Fibroblast of skin of left biceps (primary cell): ENCODE measurements around the gene SCAANT1.

Experiments used
- DNase-seq, 2 experiments: peaks; one replicate each; pipeline ENCODE4 v3.0.0-alpha.2; 2013; ENCODE audit warnings: low read depth in 2 of 2

Gene SCAANT1

DNA sequence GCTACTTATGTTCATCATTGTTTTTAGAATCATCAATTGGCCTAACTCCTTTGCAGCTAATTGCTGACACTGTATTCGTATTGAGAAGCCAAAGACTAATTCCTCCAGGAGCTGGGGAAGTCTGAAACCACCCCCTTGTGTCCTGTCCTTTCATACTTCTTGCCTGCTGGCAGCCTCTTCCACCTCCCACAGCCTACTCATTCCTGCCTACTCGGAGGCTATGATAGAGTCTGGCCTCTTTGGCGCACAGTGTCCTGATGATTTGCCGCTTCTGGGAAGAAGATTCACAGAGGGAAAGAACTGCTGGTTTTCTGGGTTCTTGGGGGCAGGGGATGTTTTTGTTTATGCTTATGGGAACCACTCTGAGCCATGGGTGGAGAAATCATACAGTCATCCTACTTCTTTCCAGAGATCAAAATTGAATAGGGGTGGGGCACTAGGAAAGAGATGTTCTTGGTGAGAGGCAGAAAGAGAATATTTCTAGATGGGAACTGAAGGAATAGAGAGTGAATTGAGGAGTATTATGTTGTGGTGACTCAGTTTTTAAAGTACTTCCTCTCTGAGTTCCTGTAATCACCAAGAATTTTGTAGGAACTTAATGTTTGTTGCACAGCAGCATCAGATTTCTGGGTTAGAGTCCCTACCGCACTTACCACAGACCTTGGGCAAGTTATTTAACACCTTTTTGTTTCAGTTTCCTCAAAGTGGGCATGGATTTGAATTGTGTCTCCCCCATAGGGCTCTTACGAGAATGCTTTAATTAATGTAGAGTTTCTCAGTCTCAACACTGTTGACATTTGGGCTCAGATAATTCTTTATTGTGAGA, 22.1 kb upstream of the SCAANT1 start:
- no peak for DNase-seq

DNA sequence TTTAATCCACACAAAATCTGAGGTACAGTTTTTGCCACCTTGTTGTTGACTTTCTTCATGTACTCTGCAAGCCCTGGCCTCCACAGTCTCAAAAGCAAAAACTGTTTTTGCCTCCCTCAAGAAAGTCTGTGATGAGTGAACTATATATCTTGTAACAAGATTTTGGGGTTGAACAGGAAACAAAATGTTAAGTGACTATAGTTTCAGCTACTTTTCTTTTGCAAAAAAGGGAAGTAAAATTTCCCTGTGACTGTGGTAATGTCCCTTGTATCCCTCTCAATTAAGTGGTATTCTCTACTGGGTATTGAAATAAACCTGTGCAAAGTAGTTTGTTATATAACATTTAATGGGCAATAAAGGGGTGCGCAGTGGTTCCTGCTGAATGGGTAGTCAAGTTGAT, 21.3 kb upstream of the SCAANT1 start:
- no peak for DNase-seq

DNA sequence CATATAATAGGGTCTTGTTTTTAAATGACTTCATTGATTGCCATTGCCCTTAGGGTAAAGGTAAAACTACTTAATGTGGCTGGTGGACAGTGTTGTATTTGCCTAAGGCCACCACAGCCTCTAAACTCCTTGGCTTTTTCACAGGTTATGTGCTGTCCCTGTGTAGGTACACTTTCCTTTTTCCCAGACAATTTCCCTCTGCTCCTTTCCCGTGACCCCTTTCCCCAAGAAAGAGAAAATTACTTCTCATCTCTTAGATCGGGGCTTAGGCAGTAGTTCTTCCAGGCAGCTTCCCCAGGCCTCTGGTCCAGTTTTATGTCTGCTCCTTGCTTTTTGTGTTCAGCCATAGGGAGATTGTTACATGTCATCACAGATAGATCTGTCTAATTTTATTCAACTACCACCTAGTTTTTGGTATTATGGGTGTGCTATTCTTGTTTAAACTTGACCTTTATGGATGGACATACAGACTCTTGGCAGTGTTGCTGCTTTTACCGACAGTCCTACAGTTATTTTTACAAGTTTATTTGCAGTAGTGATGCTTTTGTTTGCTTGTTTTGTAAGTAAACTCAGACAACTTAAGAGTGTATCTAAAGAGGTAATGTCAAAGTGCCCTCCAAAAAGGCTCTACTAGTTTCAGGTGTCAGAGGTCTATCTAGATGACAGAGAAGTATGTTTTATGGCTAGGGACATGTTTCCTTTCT, 20.5 kb upstream of the SCAANT1 start:
- DNase-seq, result no peak

DNA sequence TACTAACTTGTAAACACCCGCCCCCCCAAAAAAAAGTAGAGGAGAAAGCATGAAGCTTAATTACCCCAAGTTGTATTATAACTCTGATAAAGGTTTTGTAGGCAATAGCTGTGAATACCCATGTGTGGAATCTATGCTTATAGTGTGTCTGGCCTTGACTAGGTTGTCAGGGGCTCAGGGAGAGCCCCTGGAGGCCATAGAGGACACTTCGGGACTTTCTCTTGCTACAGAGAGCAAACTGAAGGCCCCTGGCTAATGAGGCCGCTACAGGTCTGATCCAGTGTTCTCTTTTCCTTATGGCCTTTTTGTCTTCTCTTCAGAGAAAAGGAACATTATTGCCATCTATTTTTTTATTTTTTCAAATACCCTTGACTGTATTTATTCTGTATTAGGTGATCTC, 19.1 kb upstream of the SCAANT1 start:
- DNase-seq, result no peak

DNA sequence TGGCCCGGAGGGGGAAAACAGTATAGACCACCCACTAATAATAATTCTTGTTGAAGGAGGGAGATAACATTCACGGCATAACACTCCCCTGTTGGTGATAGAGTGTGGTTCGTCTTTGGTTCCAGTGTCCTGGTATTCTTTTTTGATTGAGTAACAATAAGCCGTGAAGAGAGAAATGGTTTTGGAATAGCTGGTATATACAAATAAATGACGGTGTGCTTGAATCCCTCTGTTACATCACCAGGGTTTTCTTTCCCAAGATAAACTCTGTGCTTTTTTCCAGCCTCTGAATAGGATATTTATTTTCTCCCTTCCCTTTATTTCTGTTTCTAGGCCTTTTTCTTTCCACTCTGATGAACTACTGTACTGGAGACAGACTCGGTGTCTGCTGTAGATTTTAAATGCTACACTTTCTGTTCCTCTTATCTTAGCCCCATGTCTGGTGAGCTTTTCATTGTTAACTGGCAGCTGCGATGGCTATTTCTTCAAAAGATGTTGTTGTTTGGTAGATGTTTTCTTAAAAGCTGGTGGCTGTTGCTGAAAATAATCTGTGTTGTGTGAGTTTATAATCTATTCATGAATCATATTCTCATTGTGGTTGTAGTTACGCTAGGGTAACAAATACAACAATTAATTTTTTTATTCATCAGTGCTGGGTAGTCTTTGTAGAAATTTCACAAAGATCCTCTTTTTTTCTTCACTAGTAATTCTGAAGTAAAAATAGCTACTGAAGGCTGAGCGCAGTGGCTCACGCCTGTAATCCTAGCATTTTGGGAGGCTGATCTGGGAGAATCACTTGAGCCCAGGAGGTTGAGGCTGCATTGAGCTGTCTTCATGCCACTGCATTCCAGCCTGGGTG, 15.5 kb upstream of the SCAANT1 start:
- no peak for DNase-seq

DNA sequence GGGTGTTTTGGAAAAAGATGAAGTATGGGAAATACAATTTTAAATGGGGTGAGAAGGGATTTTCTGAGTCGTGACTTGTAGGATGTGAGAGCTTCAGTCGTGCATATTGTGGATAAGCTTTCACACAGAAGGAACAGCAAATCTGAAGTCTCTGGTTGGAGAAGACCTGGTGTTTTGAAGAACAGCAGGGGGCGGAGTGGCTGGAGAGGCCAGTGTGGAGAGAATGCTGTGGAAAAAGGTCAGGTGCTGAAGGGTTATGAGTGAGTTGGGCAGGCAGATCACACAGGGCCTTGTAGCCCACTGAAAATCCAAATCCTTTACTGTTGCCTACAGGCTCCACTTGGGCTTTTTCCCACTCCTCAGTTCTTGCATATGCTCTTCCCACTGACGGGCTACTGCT, 14.1 kb upstream of the SCAANT1 start:
- DNase-seq, result no peak

DNA sequence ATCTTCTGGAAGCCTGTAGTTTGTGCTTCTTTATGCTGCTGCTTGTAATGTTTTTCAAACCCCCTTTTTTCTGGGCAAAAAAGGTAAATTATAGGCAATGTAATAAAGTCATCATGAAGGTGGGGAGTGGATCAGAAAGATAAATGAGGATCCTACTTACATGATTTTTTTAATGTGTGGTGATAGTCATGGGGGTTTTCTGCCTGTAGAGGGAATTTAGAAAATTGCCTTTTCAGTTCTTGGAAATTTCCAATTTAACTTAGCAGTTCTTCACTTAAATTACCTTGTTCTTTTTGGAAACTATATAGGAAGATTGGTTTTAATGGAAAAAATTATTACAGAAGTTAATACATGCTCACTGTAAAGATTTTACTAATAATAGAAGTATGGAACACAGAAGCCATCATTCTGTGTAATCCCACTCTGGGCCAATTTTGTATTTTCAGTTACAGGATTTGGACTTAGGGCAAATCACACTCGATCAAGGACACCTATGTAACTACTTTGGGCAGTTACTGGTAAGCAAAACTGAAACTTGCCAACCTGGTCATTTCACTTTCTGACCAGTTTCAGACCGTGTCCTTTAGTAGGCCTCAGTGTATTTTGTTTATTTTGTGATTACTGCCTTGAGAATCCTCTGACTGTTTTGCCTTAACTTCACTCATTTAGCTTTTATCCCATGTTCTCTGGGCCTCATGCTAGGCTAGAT, 10.5 kb upstream of the SCAANT1 start:
- DNase-seq, result no peak

DNA sequence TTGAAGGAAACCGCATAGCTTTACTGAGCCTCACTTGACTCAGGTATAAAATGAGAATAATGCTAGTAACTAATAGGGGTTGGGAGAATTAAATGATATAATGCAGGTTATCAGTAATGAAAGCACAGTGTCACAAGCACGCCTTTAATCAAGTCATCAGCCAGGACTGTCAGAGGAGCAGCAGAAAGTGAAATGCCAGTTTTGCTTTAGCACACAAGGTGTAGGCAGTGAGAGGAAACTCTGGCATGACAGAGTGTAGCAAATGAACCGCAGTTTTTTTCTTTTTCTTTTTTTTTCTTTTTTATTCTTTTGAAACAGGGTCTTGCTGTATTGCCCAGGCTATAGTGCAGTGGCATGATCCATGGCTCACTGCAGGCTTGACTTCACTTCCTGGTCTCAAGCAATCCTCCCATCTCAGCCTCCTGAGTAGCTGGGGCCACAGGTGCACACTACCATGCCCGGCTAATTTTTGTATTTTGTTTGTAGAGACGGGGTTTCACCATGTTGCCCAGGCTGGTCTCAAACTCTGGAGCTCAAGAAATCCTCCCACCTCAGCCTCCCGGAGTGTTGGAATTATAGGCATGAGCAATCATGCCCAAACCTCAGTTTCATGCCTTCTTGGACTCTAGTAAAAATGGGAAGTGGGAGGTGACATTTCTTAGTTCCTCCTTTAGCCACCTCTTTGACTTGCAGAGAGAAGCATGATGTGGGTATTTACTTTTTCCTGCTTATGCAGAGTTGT, 9.7 kb upstream of the SCAANT1 start:
- no peak for DNase-seq

DNA sequence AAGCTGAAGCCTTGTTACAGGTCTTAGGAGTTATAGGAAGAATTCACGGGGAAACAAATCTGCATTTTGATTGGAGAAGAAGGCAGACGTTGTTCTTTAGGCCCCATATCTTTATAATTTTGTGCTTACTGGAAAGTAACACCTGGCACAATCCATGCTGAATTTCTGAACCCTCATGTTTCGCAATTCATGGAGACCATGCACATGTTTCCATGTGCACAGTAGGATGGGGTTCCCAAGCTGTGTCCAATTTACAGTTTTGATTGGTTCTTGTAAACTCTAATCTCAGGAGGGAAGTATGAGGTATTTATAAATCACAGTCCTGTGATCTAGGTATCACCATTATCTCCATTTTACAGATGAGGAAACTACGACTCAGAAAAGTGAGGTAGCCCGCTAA, 7.8 kb upstream of the SCAANT1 start:
- DNase-seq, result no peak

DNA sequence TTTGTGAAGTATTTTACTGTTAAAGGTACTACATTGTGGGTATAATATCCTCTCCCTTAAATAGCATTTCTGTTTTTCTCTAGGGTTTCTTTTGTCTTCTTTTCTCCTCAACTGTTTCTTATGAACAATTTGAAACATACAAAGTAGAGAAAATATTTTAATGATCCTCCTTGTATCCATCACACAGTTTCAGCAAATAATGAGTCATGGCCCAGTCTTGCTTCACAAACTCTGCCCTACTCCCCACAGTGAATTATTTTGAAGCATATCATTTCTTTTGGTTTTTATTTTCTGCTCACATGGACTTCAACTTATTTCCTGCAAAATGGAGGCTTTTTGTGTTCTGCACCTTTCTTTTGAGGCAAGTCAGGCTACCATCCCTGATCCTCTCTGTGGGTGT, 6.1 kb upstream of the SCAANT1 start:
- DNase-seq, result no peak

DNA sequence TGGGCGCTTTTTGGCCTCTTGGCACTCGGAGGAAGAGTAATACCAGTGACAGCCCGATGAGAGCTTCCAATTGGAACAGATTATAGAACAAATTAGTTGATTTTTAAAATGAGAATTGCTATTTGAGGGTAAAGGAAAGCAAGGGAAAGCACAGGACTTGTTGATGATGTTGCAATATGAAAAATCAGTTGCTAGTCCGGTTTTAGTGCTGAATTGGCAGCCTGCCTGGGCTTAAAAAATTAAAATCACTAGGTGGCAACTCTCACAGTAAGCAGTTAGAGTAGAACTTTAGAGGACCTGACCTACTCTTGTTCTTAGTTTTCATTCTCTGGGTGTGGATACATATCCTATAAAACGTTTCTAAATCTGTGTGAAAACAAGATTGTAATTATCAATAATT, 2.1 kb upstream of the SCAANT1 start:
- DNase-seq, result no peak

DNA sequence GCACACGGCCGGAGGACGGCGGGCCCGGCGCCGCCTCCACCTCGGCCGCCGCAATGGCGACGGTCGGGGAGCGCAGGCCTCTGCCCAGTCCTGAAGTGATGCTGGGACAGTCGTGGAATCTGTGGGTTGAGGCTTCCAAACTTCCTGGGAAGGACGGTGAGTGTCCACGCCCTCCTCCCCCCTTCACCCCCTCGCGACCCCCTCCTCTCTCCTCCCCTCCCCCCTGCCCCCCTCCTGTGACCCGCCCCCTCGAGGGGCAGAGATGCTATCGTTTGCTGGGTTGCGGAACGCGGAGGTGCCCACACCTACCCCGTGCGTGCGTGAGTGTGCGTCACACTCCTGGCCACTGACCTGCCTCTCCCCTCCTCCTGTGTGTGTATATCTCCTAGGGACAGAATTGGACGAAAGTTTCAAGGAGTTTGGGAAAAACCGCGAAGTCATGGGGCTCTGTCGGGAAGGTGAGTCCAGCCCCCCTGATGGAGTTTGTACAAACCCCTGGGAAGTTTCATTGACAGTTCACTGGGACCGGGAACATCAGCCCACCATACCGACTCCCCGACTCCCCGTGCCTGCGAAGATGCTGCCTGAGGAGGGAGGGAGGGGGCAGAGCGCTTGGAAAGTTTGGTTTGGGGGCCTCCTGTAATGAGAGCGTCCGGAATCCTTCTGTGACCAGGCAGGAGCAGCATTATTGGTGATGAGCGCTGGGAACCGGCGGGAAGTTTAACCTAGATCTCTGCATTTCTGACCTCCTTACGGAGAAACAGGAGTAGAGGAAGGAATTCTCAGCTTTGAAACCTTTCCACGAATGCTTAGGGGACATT, 795 bp upstream of the SCAANT1 start:
- DNase-seq, result no peak

DNA sequence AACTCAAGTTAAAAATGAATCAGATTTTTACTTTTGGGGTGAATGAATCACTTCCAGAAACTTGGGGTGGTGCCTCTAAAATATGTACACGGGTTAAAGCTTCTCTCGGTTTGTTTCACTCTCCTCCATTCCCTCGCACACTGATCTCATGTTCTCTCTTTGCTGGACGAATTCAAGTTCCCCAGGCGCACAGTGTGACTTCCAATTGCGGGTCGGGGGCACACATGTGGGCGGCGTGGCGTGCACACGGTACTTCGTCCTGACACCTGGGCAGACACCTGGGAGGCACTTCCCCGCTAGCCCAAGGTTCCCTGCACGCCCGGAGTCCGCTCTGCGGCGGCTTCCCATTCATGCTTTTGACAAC, 692 bp downstream of the SCAANT1 start:
- no peak for DNase-seq

DNA sequence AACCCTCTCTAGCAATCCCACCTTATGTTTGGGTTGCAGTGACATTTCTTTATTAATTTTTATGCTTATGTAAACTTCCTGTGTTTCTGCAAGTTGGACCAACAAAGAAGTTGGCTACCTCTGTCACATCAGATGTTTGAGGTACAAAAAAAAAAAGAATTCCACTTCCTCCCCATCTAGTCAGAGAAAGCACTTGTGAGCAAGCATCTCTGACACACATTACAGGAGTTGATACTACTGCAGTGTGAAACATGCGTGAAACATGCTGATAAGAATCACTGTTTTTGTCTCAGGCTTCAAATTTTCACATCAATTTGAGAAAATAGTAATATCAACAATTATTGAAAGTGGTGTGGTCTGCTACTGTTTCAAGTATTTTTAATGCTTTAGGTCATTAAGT, 1.3 kb downstream of the SCAANT1 start:
- DNase-seq, result no peak

DNA sequence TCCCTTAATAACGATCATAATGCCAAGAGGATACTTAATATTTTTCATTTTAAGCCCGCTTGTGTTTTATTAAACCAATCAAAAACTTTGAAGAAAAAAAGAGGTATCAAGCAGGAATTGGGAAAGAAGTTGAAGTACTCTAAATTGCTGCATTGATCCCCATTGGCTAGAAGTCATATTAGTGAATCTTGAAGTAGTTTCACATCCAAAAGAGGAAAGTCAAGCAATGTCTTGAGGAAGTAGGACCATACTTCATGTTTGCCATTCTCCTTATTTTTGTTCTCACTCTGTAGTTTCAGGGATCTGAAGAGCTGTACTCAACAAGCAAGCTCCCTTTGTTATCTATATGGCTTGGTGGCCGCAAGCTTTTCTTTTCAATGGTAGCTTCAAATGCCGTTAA, 2.2 kb downstream of the SCAANT1 start:
- no peak for DNase-seq

DNA sequence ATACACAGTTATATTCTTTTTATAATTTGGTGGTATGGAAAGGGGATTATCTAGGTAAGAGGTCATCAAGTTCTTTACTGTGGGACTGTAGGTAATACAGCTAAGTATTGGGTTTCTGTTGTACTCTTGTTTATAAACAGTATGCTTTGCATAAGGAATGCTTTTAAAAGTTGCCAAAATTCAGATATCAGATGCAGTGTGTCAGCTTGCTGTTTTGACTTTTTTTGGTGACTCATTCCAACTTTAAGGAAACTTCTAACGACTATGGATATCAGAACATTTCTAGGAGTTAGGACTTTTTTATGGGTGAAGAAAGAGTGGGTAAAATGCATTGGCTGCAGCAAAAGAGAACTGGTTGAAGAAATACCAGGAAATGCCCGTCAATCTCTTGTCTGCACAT, 2.8 kb downstream of the SCAANT1 start:
- DNase-seq, result no peak

DNA sequence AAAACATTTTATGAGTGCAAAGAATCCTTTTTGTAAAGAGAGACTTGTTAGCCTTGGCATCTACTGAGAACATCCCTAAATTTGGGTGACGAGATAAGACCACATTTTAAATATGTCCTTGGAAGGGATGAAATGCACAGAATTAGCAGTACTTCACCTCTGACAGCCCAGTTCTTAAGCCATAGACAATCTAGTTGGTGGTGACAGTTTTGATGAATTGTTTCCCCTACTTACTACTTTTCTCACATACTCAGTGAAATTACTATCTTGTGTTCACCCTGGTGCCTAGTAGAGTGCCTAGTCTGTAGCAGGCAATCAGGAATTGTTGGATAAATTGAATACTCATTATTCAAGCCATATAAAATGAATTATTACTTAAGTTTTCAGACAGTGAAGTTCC, 3.4 kb downstream of the SCAANT1 start:
- DNase-seq, result no peak

DNA sequence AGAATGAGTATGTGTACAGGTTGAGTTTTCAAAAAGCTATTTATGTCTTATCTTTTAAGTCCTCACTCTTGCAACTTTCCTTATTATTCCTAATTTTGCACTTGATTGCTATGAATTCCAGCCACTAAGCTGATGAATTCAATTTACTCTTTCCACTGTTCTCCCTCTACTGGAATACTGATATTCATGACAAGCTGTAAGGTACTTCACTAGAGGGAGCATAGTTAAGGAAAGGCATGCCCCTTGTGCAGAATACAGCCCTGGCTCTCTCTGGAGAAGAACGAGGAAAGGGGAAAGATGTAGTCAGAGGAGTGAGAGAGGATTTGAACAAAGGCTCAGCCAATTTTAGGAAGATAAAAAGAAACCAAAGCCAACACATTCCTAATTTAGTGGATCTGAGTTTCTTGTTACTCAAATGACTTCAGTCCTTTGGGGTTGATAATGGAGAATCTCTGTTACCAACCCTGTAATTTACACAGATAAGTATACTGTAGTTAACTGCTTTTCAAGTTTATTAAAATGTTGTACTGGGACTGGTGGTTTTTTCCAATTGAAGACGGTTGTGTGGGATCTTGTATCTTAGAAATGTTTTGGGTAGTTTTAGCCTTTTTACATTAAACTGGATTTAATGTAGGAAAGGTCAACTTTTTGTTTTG, 4.0 kb downstream of the SCAANT1 start:
- DNase-seq, result no peak

DNA sequence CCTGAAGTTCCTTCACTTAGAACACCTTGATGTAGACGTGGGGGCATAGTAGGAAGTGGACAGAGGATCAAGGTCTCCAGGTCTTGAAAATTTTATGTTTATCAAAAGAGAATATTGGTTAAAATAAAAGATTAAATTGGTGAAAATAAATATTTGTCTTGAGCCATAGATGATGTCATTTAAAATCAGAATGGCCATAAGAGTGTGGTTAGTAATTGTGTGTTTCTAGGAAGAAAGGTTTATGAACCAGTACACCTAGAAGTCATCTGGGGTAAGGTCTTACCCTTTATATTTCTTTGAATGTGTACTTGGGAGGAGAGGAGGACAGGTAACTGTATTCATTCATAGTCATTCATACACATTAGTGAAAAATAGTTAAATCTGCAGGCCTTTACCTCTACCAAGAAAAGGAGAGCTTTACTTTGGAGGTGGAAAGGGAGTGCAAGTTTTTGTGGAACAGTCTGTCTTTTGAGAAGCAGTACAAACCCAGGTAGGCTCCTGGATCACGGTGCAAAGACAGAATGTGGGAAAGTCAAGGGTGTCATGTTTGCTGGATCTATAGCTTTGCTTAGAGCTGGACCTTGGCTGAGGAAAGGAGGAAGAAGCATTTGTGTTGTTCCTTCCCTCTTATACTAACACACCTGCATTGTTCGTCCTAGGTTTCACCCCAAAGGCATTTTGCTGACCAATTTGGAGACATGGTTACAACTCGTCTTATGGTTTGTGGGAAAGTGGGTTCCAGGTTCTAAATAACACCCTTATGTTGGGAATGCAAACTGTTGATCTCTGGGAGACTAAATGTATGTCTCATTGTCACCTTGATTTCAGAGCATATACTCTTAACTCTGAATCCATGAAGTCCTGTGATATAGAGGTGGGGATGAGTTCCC, 6.2 kb downstream of the SCAANT1 start:
- DNase-seq, result no peak
